ENCODE data around the gene GCC2. TPM values are rescaled to one million over a fixed set of nuclear protein-coding genes. Genes with fewer than 3 reads are reported as not detected.
A peak's percentile ranks its signal among the peaks of the same experiment; 100 is the strongest.

Gene GCC2
- total and polyA plus RNA-seq, 2 of the 13 experiments (the other 11 are each of a cell fraction or from before 2014, with no cell fraction given): 17.6 to 22.5 TPM

DNA sequence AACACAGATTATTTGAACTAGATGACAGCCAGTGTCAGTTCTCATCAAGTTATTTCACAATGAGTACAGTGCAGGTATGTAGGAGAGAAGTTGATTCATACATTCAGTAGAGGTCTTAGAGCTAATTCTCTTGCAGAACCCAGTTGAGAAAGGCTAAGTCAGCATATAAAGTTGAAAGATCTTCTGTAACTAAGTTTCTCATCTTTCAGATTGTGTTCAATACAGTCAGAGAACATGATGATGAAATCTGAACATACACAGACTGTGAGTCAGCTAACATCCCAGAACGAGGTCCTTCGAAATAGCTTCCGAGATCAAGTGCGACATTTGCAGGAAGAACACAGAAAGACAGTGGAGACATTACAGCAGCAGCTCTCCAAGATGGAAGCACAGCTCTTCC, 43.4 kb downstream of the GCC2 start (continued):
- TF ChIP-seq, protein P1, sequence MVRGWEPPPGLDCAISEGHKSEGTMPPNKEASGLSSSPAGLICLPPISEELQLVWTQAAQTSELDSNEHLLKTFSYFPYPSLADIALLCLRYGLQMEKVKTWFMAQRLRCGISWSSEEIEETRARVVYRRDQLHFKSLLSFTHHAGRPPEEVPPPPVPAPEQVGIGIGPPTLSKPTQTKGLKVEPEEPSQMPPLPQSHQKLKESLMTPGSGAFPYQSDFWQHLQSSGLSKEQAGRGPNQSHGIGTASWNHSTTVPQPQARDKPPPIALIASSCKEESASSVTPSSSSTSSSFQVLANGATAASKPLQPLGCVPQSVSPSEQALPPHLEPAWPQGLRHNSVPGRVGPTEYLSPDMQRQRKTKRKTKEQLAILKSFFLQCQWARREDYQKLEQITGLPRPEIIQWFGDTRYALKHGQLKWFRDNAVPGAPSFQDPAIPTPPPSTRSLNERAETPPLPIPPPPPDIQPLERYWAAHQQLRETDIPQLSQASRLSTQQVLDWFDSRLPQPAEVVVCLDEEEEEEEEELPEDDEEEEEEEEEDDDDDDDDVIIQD (CRISPR knock-in tag; IDR thresholded peaks at IDR 0.05; ENCODE audit: low read depth): peak; percentile 49; the same call in 1 of the 2 replicates
- peak; percentile 69 for TF ChIP-seq CEBPB (IDR thresholded peaks at IDR 0.05; ENCODE audit: borderline replicate concordance, low read depth, low read length)
- 0 out of 2 replicates have a peak, but pooled peaks have one; percentile 18 for TF ChIP-seq RARA (CRISPR knock-in tag; IDR thresholded peaks at IDR 0.05)
- TF ChIP-seq U2AF2 (IDR thresholded peaks at IDR 0.05; ENCODE audit: low read depth, low read length): no peak
- no peak for TF ChIP-seq MEIS1 (CRISPR knock-in tag; IDR thresholded peaks at IDR 0.05; ENCODE audit: borderline replicate concordance)
- TF ChIP-seq ZNF296 (CRISPR knock-in tag; conservative IDR thresholded peaks at IDR 0.05): no peak
- TF ChIP-seq, protein P2, sequence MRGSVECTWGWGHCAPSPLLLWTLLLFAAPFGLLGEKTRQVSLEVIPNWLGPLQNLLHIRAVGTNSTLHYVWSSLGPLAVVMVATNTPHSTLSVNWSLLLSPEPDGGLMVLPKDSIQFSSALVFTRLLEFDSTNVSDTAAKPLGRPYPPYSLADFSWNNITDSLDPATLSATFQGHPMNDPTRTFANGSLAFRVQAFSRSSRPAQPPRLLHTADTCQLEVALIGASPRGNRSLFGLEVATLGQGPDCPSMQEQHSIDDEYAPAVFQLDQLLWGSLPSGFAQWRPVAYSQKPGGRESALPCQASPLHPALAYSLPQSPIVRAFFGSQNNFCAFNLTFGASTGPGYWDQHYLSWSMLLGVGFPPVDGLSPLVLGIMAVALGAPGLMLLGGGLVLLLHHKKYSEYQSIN (CRISPR knock-in tag; IDR thresholded peaks at IDR 0.05; ENCODE audit: borderline replicate concordance): no peak
- TF ChIP-seq, protein P3, sequence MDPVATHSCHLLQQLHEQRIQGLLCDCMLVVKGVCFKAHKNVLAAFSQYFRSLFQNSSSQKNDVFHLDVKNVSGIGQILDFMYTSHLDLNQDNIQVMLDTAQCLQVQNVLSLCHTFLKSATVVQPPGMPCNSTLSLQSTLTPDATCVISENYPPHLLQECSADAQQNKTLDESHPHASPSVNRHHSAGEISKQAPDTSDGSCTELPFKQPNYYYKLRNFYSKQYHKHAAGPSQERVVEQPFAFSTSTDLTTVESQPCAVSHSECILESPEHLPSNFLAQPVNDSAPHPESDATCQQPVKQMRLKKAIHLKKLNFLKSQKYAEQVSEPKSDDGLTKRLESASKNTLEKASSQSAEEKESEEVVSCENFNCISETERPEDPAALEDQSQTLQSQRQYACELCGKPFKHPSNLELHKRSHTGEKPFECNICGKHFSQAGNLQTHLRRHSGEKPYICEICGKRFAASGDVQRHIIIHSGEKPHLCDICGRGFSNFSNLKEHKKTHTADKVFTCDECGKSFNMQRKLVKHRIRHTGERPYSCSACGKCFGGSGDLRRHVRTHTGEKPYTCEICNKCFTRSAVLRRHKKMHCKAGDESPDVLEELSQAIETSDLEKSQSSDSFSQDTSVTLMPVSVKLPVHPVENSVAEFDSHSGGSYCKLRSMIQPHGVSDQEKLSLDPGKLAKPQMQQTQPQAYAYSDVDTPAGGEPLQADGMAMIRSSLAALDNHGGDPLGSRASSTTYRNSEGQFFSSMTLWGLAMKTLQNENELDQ (CRISPR knock-in tag; IDR thresholded peaks at IDR 0.05; ENCODE audit: borderline replicate concordance): no peak
- TF ChIP-seq, protein P4, sequence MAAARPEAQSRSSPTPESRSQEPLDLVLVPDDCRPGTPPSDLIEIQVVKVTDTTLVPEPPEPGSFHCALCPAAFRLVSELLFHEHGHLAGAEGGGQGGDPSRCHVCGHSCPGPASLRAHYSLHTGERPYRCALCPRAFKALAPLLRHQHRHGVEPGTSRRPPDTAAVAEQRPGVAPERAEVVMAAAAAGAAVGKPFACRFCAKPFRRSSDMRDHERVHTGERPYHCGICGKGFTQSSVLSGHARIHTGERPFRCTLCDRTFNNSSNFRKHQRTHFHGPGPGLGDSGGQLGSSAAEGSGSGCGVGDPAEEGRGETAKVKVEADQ (CRISPR knock-in tag; IDR thresholded peaks at IDR 0.05; ENCODE audit: borderline replicate concordance): no peak
- TF ChIP-seq ASH2L (IDR thresholded peaks at IDR 0.05; ENCODE audit: insufficient read length, low read depth, low read length): no peak
- TF ChIP-seq, protein P5, sequence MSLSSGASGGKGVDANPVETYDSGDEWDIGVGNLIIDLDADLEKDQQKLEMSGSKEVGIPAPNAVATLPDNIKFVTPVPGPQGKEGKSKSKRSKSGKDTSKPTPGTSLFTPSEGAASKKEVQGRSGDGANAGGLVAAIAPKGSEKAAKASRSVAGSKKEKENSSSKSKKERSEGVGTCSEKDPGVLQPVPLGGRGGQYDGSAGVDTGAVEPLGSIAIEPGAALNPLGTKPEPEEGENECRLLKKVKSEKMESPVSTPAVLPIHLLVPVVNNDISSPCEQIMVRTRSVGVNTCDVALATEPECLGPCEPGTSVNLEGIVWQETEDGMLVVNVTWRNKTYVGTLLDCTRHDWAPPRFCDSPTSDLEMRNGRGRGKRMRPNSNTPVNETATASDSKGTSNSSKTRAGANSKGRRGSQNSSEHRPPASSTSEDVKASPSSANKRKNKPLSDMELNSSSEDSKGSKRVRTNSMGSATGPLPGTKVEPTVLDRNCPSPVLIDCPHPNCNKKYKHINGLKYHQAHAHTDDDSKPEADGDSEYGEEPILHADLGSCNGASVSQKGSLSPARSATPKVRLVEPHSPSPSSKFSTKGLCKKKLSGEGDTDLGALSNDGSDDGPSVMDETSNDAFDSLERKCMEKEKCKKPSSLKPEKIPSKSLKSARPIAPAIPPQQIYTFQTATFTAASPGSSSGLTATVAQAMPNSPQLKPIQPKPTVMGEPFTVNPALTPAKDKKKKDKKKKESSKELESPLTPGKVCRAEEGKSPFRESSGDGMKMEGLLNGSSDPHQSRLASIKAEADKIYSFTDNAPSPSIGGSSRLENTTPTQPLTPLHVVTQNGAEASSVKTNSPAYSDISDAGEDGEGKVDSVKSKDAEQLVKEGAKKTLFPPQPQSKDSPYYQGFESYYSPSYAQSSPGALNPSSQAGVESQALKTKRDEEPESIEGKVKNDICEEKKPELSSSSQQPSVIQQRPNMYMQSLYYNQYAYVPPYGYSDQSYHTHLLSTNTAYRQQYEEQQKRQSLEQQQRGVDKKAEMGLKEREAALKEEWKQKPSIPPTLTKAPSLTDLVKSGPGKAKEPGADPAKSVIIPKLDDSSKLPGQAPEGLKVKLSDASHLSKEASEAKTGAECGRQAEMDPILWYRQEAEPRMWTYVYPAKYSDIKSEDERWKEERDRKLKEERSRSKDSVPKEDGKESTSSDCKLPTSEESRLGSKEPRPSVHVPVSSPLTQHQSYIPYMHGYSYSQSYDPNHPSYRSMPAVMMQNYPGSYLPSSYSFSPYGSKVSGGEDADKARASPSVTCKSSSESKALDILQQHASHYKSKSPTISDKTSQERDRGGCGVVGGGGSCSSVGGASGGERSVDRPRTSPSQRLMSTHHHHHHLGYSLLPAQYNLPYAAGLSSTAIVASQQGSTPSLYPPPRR (CRISPR knock-in tag; IDR thresholded peaks at IDR 0.05; ENCODE audit: borderline replicate concordance): no peak
- 0 out of 2 replicates have a peak, but pooled peaks have one; percentile 19 for TF ChIP-seq ATF7 (IDR thresholded peaks at IDR 0.05)
- TF ChIP-seq ATF7 (CRISPR knock-in tag; IDR thresholded peaks at IDR 0.05): no peak
- TF ChIP-seq ZNF775 (CRISPR knock-in tag; IDR thresholded peaks at IDR 0.05; ENCODE audit: borderline replicate concordance): no peak
- 0 out of 2 replicates have a peak, but pooled peaks have one; percentile 21 for TF ChIP-seq FOSL1 (CRISPR knock-in tag; IDR thresholded peaks at IDR 0.05; ENCODE audit: borderline replicate concordance)
- TF ChIP-seq ZNF12 (CRISPR knock-in tag; IDR thresholded peaks at IDR 0.05): no peak
- TF ChIP-seq CEBPG (CRISPR knock-in tag; IDR thresholded peaks at IDR 0.05): peak; percentile 65
- TF ChIP-seq ZNF138 (CRISPR knock-in tag; IDR thresholded peaks at IDR 0.05; ENCODE audit: low read depth): no peak
- TF ChIP-seq, protein P6, sequence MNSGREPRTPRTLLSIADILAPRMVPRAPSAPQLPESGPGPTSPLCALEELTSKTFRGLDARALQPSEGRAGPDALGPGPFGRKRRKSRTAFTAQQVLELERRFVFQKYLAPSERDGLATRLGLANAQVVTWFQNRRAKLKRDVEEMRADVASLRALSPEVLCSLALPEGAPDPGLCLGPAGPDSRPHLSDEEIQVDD (CRISPR knock-in tag; IDR thresholded peaks at IDR 0.05; ENCODE audit: borderline replicate concordance): no peak
